ENCODE data around the gene SMCR8. TPM values are rescaled to one million over a fixed set of nuclear protein-coding genes. Genes with fewer than 3 reads are reported as not detected.

SMCR8 gene
- total RNA-seq, 4 donors from 2014 or later: 13.2 to 24.7 (median 18.3) TPM

DNA sequence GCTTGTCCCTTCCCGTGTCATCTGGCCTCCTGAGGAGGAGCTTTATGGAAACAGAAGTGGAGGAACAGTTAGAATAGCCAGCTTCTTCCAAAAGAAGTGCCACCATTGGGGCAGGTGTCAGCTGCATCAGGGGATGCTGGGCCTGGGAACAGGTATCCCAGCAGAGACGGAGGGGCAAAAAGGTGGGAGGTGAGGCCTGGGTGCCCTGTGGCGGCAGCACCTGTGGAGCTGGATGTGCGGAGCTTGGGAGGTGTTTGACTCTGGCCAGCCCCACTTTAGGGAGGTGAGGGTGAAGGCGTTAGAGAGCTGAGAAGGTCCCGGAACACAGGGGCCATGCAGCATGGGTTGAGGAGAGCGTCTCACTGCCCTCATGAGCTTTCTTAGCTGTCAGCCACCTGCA, 5.2 kb downstream of the SMCR8 start:
- H3K4me3 ChIP-seq: no peak overlapping the region
- TF ChIP-seq CTCF (IDR thresholded peaks at IDR 0.05): no peak
- TF ChIP-seq POLR2A (IDR thresholded peaks at IDR 0.05): no peak
- H3K36me3 ChIP-seq: peaks cover 0 to 73% (median 0%) of the 10 kb centered on the region in 3 donors

DNA sequence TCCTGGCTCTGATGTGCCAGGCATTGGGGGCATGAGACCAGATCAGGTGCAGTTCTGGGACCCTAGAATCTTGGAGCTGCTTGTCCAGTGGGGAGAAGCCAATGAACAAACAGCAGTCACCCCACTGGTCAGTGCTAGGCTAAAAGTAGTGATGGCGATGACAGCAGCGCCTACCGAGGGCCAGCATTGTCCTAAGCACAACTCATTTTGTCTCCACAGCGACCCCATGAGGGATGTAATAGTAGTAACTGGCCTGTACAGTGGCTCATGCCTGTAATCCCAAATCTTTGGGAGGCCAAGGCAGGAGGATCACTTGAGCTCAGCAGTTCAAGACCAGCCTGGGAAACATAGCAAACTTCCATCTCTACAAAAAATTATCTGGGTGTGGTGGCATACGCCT, 6.2 kb downstream of the SMCR8 start:
- H3K4me1 ChIP-seq: peaks cover 0 to 46% (median 25%) of the 10 kb centered on the region in 4 donors
- H3K4me3 ChIP-seq: no peak overlapping the region
- peaks cover 0 to 83% (median 0%) of the 10 kb centered on the region in 3 donors for H3K36me3 ChIP-seq
- no peak for DNase-seq
- TF ChIP-seq CTCF (IDR thresholded peaks at IDR 0.05): no peak
- no peak for TF ChIP-seq POLR2A (IDR thresholded peaks at IDR 0.05)
- no peaks in the 10 kb centered on the region for H3K27me3 ChIP-seq
- no peak overlapping the region for H3K27ac ChIP-seq
- H3K9me3 ChIP-seq: no peaks in the 10 kb centered on the region

More for the DNA sequence above, 5.2 kb downstream of the SMCR8 start:
- H3K9me3 ChIP-seq: no peaks in the 10 kb centered on the region
- no peak overlapping the region for H3K27ac ChIP-seq
- no peak for DNase-seq
- no peaks in the 10 kb centered on the region for H3K27me3 ChIP-seq
- peaks cover 0 to 53% (median 32%) of the 10 kb centered on the region in 4 donors for H3K4me1 ChIP-seq

- Histone ChIP-seq H3K27ac (no peak overlapping the region), H3K27me3 (no peaks in the 10 kb centered on the region), H3K9me3 (no peaks in the 10 kb centered on the region), H3K36me3 (peaks cover 0 to 85% (median 0%) of the 10 kb centered on the region in 3 donors), H3K4me1 (peaks cover 0 to 34% (median 22%) of the 10 kb centered on the region in 4 donors), H3K4me3 (no peak overlapping the region)
- no peak for DNase-seq
- TF ChIP-seq POLR2A (IDR thresholded peaks at IDR 0.05) (no peak), CTCF (IDR thresholded peaks at IDR 0.05) (no peak)
Measured at GRCh38 chr17:18322522-18322921, 7.4 kb downstream of the SMCR8 start.

- H3K27me3 ChIP-seq: no peaks in the 10 kb centered on the region
- no peak for TF ChIP-seq POLR2A (IDR thresholded peaks at IDR 0.05)
- no peak for TF ChIP-seq CTCF (IDR thresholded peaks at IDR 0.05)
- H3K36me3 ChIP-seq: peaks cover 0 to 85% (median 0%) of the 10 kb centered on the region in 3 donors
- DNase-seq: no peak
- no peaks in the 10 kb centered on the region for H3K9me3 ChIP-seq
- peaks cover 0 to 29% (median 19%) of the 10 kb centered on the region in 4 donors for H3K4me1 ChIP-seq
- no peak overlapping the region for H3K4me3 ChIP-seq
- H3K27ac ChIP-seq: no peak overlapping the region
Measured at GRCh38 chr17:18323007-18323406, 7.9 kb downstream of the SMCR8 start.

DNA sequence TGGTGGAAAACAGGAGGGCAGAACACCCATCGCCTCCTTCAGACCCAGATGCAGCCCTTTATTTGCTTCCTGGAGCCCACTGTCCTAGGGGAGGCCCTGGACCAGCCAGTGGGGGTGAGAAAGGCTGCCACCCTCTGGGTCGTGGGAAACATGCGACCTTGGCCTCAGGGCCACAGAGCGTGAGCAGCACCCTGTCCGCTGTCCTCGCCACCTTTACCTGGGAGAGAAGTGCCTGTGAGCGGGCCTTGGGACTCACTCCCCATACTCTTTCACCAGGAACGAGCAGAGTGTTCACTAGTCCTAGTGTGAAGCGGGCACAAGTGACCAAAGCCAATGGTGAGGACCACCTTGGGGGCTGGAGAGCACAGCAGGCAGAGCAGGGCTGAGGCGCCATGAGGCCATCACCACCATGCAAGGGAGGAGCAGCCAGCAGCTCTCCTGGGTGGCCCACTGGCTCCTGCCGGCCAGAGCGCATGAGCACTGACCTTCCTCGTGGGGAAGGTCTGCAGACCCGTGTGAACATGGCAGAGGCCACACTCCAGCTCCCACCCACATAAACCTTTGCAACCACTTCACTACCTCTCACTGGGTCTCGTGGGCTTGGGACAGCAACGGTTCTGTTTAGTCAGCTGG, 8.5 kb downstream of the SMCR8 start:
- Histone ChIP-seq H3K4me3 (no peak overlapping the region), H3K9me3 (no peaks in the 10 kb centered on the region), H3K27ac (no peak overlapping the region), H3K27me3 (no peaks in the 10 kb centered on the region), H3K4me1 (peaks cover 0 to 23% (median 12%) of the 10 kb centered on the region in 4 donors), H3K36me3 (peaks cover 0 to 85% (median 0%) of the 10 kb centered on the region in 3 donors)
- no peak for DNase-seq
- TF ChIP-seq CTCF (IDR thresholded peaks at IDR 0.05) (no peak), POLR2A (IDR thresholded peaks at IDR 0.05) (no peak)
